Esophagus (tissue), 2 donors: ENCODE measurements around the gene WASF1. TPM values are rescaled to one million over a fixed set of nuclear protein-coding genes. Genes with fewer than 3 reads are reported as not detected.
A peak's percentile ranks its signal among the peaks of the same experiment; 100 is the strongest.

ENCODE experiments used
- H3K27ac ChIP-seq, 2 donors: one replicate each; pipeline ENCODE4 v1.5.1; 2013; ENCODE audit warnings: low read depth in 2 of 2, mild to moderate bottlenecking in 2 of 2, inconsistent platforms in 1 of 2, low read length in 1 of 2, moderate library complexity in 1 of 2
- H3K27me3 ChIP-seq, 2 donors: one replicate each; pipeline ENCODE4 v1.6.1; 2013; ENCODE audit warnings: low read length in 2 of 2, control low read depth in 1 of 2, mild to moderate bottlenecking in 1 of 2; ENCODE audit not compliant: insufficient read depth in 2 of 2, control insufficient read depth in 1 of 2
- H3K36me3 ChIP-seq, 2 donors: one replicate each; pipeline ENCODE4 v1.6.1; 2013; ENCODE audit warnings: low read length in 1 of 2; ENCODE audit not compliant: control insufficient read depth in 2 of 2, insufficient read depth in 2 of 2
- H3K4me1 ChIP-seq, 2 donors: one replicate each; pipeline ENCODE4 v1.6.1; 2013; ENCODE audit warnings: low read length in 1 of 2; ENCODE audit not compliant: control insufficient read depth in 2 of 2, insufficient read depth in 2 of 2
- H3K4me3 ChIP-seq, 2 donors: one replicate each; pipeline ENCODE4 v1.5.1; 2013; ENCODE audit warnings: low read length in 2 of 2, mild to moderate bottlenecking in 2 of 2, low read depth in 1 of 2, moderate library complexity in 1 of 2
- H3K9me3 ChIP-seq, 2 donors: one replicate each; pipeline ENCODE4 v1.6.1; 2013; ENCODE audit warnings: mild to moderate bottlenecking in 2 of 2, low read depth in 1 of 2, low read length in 1 of 2, moderate library complexity in 1 of 2; ENCODE audit not compliant: control insufficient read depth in 2 of 2, insufficient read depth in 1 of 2
- WGBS, 2 donors: extraction: QIAGEN DNeasy Blood & Tissue Kit; methylation state at CpG; one replicate each; pipeline ENCODE4 v1.1.7; 2013; 5-methylcytosine and 5-hydroxymethylcytosine counted together
- polyA plus RNA-seq, 2 donors: library from polyadenylated mRNA; stranded (reverse); fragments of 200-250 nt; gene quantifications; one replicate each; pipeline ENCODE4 v1.2.3, GENCODE V29; 2013
- donor health status: healthy with polysubstance abuse.
- donor health status: Bipolar disorder and iron deficiency.

Gene WASF1
- polyA plus RNA-seq, 2 donors = 7.2 to 7.7 TPM

DNA sequence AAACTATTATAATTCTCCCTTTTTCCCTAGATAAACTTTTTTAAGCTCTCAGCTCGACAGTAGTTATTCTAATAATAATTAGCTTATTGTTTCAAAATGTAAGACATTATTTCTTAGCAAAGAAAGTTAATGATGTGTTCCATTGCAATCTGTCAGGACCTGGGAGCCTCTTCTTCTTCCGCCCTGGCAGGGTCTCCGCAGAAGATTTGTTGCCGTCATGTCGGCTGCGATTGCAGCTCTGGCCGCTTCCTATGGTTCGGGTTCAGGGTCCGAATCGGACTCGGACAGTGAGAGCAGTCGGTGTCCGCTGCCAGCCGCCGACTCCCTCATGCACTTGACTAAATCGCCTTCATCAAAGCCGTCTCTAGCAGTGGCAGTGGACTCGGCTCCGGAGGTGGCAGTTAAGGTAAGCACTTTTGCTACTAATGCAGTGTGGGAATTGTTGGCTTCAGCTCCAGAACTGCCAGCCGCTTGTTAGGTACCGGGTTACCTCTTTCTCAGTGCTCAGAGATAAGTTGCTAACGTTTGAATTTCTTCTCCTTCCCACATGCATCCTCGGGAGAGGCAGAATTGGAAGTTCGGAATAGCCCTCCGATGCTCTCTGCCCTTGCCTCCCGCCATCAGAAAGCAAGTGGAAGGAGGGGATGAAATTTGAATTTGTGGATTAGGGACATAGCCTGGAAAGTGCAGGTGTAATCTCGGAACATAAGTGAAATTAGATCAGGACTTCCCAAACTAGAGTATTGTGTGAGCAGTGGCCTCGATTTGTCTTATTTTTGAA is 948 bp upstream of the WASF1 start, which contains the start of gene CDC40:
Gene CDC40, plus strand, starts transcription at position 200 of the 781 bp plus-strand sequence. Its CDS starts 18 bp downstream, at position 218.
- WGBS, 2 donors = 0 to 1% methylated on average over 28 of the region's 28 CpGs
- Histone ChIP-seq H3K36me3 (no peaks in the 10 kb centered on the region), H3K9me3 (no peaks in the 10 kb centered on the region), H3K27ac (peak within 1 kb of the TSS; percentile 79 to 93), H3K4me1 (no peaks in the 10 kb centered on the region), H3K27me3 (no peaks in the 10 kb centered on the region), H3K4me3 (peak within 1 kb of the TSS; percentile 93 to 100)

DNA sequence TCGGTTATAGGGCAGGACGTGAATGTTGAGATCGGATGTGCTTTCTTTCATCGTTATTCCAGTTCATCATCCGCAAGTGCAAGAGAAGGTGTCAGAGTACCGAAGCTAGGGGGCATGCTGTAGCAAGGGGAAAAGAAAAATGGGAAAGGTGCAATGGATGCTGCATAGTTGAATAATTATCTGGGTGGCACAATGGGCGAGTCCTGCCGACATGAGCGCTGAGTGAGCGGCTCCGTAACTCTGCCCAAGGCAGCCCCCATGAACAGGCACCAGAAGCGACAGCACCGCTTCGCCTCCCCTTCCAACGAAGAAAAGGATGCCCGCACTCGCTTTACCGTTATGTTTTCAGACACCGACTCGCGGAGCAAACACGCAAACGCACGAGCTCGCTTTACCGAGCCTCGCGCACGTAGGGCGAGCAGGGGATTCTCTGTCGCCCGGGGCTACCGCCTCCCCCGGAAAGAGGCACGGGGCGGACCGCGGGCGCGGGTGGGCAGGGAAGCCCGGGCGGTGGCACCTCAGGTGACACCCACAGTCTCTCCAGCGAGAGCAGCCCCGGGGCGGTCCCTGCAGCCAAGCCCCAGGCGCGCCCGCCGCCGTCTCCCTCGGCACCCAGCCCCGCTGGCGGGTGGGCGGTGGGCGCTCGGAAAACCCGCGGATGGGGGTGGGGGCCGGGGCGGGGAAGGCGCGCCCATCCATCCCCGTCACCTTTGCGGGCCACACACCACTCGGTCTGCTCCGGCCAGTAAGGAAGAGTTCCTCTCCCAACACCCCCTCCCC is 654 bp downstream of the WASF1 start:
- Histone ChIP-seq H3K4me1 (no peaks in the 10 kb centered on the region), H3K4me3 (peak overlapping the region; percentile 69 to 100), H3K9me3 (no peaks in the 10 kb centered on the region), H3K36me3 (no peaks in the 10 kb centered on the region), H3K27me3 (no peaks in the 10 kb centered on the region), H3K27ac (peak overlapping the region; percentile 67 to 71)
- 0% methylated on average over 50 to 66 of the region's 66 CpGs for WGBS, 2 donors

DNA sequence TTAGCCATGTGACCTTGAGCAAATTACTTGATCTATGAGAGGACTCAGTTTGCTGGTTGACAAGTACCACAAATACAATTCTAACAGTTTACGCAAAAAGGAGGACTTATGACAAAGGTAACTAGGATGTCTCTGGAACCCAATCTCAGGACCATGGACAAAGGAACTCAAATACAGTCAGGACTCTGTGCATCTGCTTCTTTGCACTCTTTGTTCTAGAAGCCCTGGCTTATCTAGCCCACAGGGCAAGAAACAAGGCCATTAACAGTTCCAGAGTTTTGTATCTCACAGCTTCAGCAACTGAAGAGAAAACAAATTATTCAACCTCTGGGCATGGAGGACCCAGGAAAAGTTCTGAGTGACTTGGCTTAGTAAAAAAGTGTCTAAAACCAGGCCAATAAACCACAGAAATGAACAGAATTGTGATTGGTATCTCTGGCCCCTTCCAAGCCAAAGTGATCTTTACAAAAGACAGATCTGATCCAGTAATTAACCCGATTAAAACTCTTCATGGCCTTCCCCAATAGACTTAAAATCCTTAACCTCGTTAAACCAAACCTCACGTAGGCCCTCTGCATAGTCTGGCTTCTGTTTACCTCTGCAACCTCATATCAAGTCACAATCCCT is 5.9 kb downstream of the WASF1 start:
- H3K27ac ChIP-seq = no peak overlapping the region
- no peaks in the 10 kb centered on the region for H3K27me3 ChIP-seq
- H3K9me3 ChIP-seq = no peaks in the 10 kb centered on the region
- 86 to 90% methylated on average over 4 of the region's 4 CpGs for WGBS, 2 donors
- H3K4me3 ChIP-seq = no peak overlapping the region
- H3K4me1 ChIP-seq = no peaks in the 10 kb centered on the region
- no peaks in the 10 kb centered on the region for H3K36me3 ChIP-seq

DNA sequence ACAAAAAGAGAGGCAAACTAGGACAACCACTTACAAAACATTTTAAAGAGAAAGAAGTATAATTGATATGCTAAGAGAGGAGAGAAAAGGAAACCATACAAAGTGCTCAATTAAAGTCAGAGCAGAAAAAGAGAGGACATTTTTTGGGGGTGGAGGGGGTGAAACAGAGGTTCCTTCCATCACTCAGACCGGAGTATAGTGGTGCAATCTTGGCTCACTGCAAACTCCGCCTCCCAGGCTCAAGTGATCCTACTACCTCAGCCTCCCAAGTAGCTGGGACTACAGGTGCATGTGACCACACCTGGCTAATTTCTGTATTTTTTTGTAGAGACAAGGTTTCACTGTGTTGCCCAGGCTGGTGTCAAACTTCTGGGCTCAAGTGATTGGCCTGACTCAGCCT is 9.4 kb downstream of the WASF1 start:
- WGBS, 2 donors = 92 to 97% methylated on average over 2 of the region's 2 CpGs
- H3K27me3 ChIP-seq = no peaks in the 10 kb centered on the region
- H3K4me3 ChIP-seq = no peak overlapping the region

DNA sequence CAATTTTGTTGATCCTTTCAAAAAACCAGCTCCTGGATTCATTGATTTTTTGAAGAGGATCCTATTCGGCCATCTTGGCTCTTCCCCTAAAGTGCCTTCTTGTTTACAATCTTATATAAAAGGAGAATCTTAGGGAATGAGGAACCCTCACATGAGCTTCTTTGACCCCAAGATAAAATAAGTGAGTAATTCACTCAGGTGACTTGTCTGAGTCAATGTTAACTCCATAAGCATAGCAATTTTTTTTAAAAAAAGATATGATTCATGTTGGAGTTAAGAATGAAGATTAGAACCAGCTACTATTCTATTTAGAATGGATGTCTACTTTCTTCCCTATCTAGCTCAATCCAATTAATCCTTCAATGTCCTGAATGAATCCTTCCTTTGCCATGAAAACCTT is 21.0 kb downstream of the WASF1 start:
- Histone ChIP-seq H3K9me3 (no peaks in the 10 kb centered on the region), H3K27me3 (no peaks in the 10 kb centered on the region), H3K36me3 (no peaks in the 10 kb centered on the region), H3K4me1 (no peaks in the 10 kb centered on the region), H3K27ac (no peak overlapping the region), H3K4me3 (no peak overlapping the region)
- WGBS, 2 donors = 97% methylated on average over 1 of the region's 1 CpG

More for the DNA sequence above, 9.4 kb downstream of the WASF1 start:
- no peak overlapping the region for H3K27ac ChIP-seq
- no peaks in the 10 kb centered on the region for H3K9me3 ChIP-seq
- no peaks in the 10 kb centered on the region for H3K36me3 ChIP-seq
- no peaks in the 10 kb centered on the region for H3K4me1 ChIP-seq

DNA sequence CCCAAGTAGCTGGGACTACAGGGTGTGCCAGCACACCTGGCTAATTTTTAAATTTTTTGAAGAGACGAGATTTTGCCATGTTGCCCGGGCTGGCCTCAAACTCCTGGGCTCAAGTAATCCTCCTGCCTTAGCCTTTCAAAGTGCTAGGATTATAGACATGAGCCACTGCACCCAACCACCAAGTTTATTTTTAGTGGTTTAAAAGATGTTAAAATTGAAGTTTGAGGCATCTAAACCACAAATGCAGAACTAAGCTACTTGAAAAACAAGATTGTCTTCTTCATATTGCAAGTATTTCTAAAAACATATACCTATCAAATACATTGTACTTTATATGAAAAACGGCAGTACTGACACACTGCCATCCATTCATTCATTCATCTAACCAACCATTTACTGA is 31.6 kb downstream of the WASF1 start:
- H3K36me3 ChIP-seq = no peaks in the 10 kb centered on the region
- H3K9me3 ChIP-seq = no peaks in the 10 kb centered on the region
- no peaks in the 10 kb centered on the region for H3K4me1 ChIP-seq
- no peak overlapping the region for H3K27ac ChIP-seq
- H3K4me3 ChIP-seq = no peak overlapping the region
- WGBS, 2 donors = 65 to 71% methylated on average over 3 of the region's 3 CpGs
- no peaks in the 10 kb centered on the region for H3K27me3 ChIP-seq

DNA sequence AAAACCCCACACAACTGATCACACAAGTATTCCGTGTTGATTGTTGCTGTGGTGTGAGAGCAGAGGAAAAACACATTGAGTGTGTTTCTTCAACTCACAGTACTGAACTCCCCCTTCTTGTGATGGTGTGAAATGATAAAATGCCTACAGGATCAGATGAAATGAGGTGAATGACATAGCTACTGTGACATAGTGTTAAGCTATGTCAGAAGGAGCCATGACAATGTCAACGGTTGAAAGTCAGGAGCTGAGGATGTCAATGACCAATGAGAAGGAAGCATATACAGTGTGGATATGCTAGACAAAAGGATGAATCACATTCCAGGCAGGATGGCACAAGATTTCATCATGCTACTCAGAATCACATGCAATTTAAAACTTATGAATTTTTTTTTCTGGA is 38.8 kb downstream of the WASF1 start:
- WGBS, 2 donors = 72 to 77% methylated on average over 2 of the region's 2 CpGs
- no peak overlapping the region for H3K27ac ChIP-seq
- H3K9me3 ChIP-seq = peaks cover 0 to 7% of the 10 kb centered on the region in 2 donors
- no peaks in the 10 kb centered on the region for H3K27me3 ChIP-seq
- H3K36me3 ChIP-seq = peaks cover 0 to 4% of the 10 kb centered on the region in 2 donors
- H3K4me3 ChIP-seq = no peak overlapping the region
- no peaks in the 10 kb centered on the region for H3K4me1 ChIP-seq

DNA sequence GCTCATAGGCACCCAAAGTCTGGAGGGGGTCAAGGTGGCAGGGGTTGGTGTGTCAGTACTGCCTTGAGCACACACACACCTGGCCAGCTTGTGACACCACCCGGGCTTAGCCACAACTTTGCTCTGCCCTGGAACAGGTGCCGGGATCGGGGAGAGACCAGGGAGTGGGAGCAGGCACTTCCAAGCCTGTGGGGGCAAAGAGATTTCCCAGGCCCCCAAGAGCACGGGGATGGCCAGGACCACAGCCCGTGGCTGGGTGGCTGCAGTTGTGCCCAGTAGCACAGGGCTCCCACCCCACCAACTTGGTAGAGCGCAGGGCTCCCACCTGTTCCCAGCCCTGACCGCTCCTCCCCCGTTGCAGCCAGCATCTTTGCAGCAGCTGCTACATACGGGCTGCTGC is 40.4 kb downstream of the WASF1 start:
- 97% methylated on average over 9 of the region's 9 CpGs for WGBS, 2 donors
- H3K27ac ChIP-seq = no peak overlapping the region
- H3K36me3 ChIP-seq = peaks cover 0 to 4% of the 10 kb centered on the region in 2 donors
- H3K4me3 ChIP-seq = no peak overlapping the region
- H3K27me3 ChIP-seq = no peaks in the 10 kb centered on the region
- peaks cover 0 to 7% of the 10 kb centered on the region in 2 donors for H3K9me3 ChIP-seq
- no peaks in the 10 kb centered on the region for H3K4me1 ChIP-seq

DNA sequence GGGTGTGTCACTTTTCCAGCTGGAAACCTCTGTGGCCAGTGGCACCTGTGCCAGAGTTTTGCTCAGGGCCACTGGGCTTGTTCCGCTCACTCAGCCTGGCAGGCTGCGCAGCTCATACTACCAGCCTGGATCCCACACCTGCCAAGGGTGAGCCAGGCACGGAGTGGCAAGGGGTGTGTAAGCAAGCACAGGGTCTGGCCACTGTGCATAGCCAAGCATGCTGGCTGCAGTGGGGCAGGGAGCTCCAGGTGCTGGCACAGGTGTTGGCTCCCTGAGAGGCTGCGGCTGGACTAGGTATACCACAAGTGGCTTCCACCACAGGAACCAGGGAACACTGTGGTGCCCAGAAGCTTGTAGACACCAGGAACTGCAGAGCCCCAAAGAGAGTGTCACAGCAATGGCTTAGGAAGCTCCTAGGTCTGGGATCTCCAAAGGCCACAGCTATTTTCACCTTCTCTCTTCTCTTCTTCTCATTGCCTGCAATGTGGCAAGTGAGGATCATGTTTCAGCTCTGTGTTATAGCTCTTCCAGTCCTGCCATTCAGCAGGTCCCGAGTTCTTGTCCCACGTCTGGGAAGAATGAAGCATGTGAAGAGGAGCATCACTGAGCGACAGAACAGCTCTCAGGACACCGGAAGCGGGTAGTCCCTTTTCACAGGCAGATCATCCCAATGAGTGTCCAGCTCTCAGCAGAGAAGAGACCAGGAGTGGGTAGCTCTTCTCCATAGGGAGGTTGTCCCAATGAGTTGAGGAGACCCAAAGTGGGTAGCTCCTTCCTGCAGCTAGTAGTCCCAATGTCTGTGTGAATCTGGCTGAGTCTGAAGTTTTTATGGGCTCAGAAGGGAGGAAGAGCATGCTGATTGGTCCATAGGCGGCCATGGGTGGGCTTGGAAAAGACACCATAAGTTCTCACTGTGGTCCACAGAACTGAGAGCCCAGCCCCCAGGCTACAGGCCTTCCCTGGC is 41.3 kb downstream of the WASF1 start:
- 94 to 97% methylated on average over 10 of the region's 10 CpGs for WGBS, 2 donors

More for the DNA sequence above, 41.3 kb downstream of the WASF1 start:
- Histone ChIP-seq H3K4me1 (no peaks in the 10 kb centered on the region), H3K9me3 (peaks cover 0 to 7% of the 10 kb centered on the region in 2 donors), H3K36me3 (peaks cover 0 to 4% of the 10 kb centered on the region in 2 donors), H3K27me3 (no peaks in the 10 kb centered on the region), H3K27ac (no peak overlapping the region), H3K4me3 (no peak overlapping the region)
